BLaER1 (cell line): ENCODE data around the gene FBXO4.
A peak's percentile ranks its signal among the peaks of the same experiment; 100 is the strongest.
"Not testable (repeated sequence)": the region's sequence is repeated elsewhere in the genome, so short reads cannot be mapped to it uniquely, and the experiment has no call there.

Experiments used
- H3K27ac ChIP-seq: shearing (Covaris generic); formaldehyde crosslinking; 2 replicates; pipeline ENCODE4 v1.8.1; 2022
- H3K27me3 ChIP-seq: shearing (Covaris generic); formaldehyde crosslinking; 2 replicates; pipeline ENCODE4 v1.8.1; 2022
- H3K36me3 ChIP-seq: shearing (Covaris generic); formaldehyde crosslinking; 2 replicates; pipeline ENCODE4 v1.8.1; 2022
- H3K4me1 ChIP-seq: shearing (Covaris generic); formaldehyde crosslinking; 2 replicates; pipeline ENCODE4 v1.8.1; 2022
- H3K4me2 ChIP-seq: shearing (Covaris generic); formaldehyde crosslinking; 2 replicates; pipeline ENCODE4 v1.8.1; 2022
- H3K4me3 ChIP-seq: shearing (Covaris generic); formaldehyde crosslinking; 2 replicates; pipeline ENCODE4 v1.8.1; 2022
- H3K9ac ChIP-seq: shearing (Covaris generic); formaldehyde crosslinking; 2 replicates; pipeline ENCODE4 v1.8.1; 2022
- H3K9me3 ChIP-seq: shearing (Covaris generic); formaldehyde crosslinking; 2 replicates; pipeline ENCODE4 v1.8.1; 2022
- H4K20me1 ChIP-seq: shearing (Covaris generic); formaldehyde crosslinking; 2 replicates; pipeline ENCODE4 v1.8.1; 2022
- Cebpa-rat ChIP-seq: shearing (Covaris generic); IDR thresholded peaks from 2 replicates; pipeline ENCODE4 v1.8.1; 2022

The FBXO4 gene

GRCh38 chr5:41921874-41922273 lies 3.2 kb upstream of the FBXO4 start:
- H3K4me2 ChIP-seq: no peak overlapping the region
- H3K9me3 ChIP-seq: no peaks in the 10 kb centered on the region
- H3K4me1 ChIP-seq: peaks cover 12% of the 10 kb centered on the region
- H3K27me3 ChIP-seq: peaks cover 18% of the 10 kb centered on the region
- no peak for TF ChIP-seq Cebpa-rat
- no peak overlapping the region for H3K27ac ChIP-seq
- H3K36me3 ChIP-seq: peaks cover 39% of the 10 kb centered on the region
- no peak overlapping the region for H3K4me3 ChIP-seq
- no peaks in the 10 kb centered on the region for H4K20me1 ChIP-seq
- H3K9ac ChIP-seq: no peak overlapping the region

DNA sequence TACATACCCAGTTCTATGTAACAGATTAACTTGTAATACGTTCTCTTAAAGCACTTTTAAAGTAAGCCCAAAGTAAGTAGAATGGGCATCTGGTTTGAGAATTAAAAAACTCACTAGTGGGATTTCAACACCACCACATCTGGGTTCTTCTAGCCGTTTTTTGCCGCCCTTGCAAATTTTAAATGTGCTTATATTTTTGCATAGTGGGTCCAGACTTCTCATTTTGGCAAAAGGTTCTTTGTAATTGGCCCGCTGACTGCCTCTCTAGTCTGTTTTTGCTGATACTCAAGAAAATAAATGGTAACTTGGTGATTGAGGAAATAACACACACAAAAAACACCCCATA lies 582 bp upstream of the FBXO4 start:
- H3K4me1 ChIP-seq: peaks cover 12% of the 10 kb centered on the region
- peaks cover 15% of the 10 kb centered on the region for H3K36me3 ChIP-seq
- no peaks in the 10 kb centered on the region for H3K9me3 ChIP-seq
- H3K4me3 ChIP-seq: peak overlapping the region; percentile 78
- no peak for TF ChIP-seq Cebpa-rat
- H4K20me1 ChIP-seq: no peaks in the 10 kb centered on the region
- H3K4me2 ChIP-seq: peak overlapping the region; percentile 85
- peak overlapping the region; percentile 88 for H3K9ac ChIP-seq
- peak overlapping the region; percentile 89 for H3K27ac ChIP-seq
- peaks cover 18% of the 10 kb centered on the region for H3K27me3 ChIP-seq

DNA sequence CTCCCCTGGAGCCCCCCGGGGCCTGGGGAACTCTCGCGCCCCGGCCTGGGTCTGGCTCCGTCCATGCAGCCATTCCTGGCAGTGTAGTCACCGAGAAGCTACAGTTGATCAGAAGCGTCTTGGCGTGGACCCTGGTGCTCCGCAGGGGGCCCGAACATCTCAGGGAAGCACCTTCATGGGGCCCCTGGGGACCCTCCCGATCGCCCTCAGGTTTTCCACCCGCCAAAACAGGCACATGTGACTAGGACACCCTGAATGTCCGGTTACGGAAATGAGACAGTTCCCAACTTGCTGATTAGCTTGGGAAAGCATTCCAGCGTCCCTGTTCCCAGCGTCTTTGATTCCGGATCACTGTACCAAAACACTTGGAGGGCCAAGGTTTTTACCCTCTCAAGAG lies 472 bp downstream of the FBXO4 start:
- H3K4me2 ChIP-seq: peak overlapping the region; percentile 85
- peak overlapping the region; percentile 88 for H3K9ac ChIP-seq
- H3K9me3 ChIP-seq: no peaks in the 10 kb centered on the region
- H3K4me3 ChIP-seq: peak overlapping the region; percentile 78
- no peak for TF ChIP-seq Cebpa-rat
- peaks cover 12% of the 10 kb centered on the region for H3K4me1 ChIP-seq
- H4K20me1 ChIP-seq: no peaks in the 10 kb centered on the region
- peaks cover 4% of the 10 kb centered on the region; the same call in 1 of the 2 replicates for H3K36me3 ChIP-seq
- peaks cover 18% of the 10 kb centered on the region for H3K27me3 ChIP-seq
- peak overlapping the region; percentile 89 for H3K27ac ChIP-seq

DNA sequence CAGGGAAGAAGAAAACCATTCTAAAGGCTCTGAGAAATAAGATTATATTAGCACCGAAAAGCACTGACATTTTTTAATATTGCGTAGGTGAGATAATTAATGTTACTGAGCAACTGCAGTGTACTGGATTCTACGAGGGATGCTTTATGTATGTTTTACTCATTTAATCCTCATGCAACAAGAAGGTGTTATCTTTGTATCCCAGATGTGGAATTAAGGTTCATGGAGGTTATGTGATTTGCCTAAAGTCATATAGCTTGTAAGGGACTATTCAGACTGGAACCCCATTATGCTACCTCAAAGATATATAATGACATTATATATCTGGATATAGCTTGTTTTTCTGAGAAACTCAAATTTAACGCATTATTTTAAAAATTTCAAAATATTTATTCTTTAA lies 2.5 kb downstream of the FBXO4 start:
- Histone ChIP-seq H4K20me1 (no peaks in the 10 kb centered on the region), H3K36me3 (peaks cover 11% of the 10 kb centered on the region), H3K9ac (no peak overlapping the region), H3K27me3 (peaks cover 18% of the 10 kb centered on the region), H3K4me1 (peaks cover 12% of the 10 kb centered on the region), H3K4me3 (no peak overlapping the region), H3K4me2 (no peak overlapping the region), H3K27ac (no peak overlapping the region), H3K9me3 (no peaks in the 10 kb centered on the region)
- TF ChIP-seq Cebpa-rat: no peak

- Histone ChIP-seq H3K36me3 (peaks cover 11% of the 10 kb centered on the region), H3K9ac (no peak overlapping the region), H3K4me3 (no peak overlapping the region), H3K9me3 (no peaks in the 10 kb centered on the region), H3K27ac (no peak overlapping the region), H3K4me2 (no peak overlapping the region), H3K4me1 (peaks cover 11% of the 10 kb centered on the region), H4K20me1 (no peaks in the 10 kb centered on the region), H3K27me3 (peaks cover 18% of the 10 kb centered on the region)
- TF ChIP-seq Cebpa-rat: no peak
Measured at GRCh38 chr5:41929035-41929434, 4.0 kb downstream of the FBXO4 start.

GRCh38 chr5:41932770-41933169 lies 7.7 kb downstream of the FBXO4 start:
- H3K9me3 ChIP-seq: no peaks in the 10 kb centered on the region
- no peaks in the 10 kb centered on the region for H3K27me3 ChIP-seq
- TF ChIP-seq Cebpa-rat: no peak
- no peaks in the 10 kb centered on the region for H4K20me1 ChIP-seq
- no peak overlapping the region for H3K4me2 ChIP-seq
- H3K4me3 ChIP-seq: no peak overlapping the region
- no peak overlapping the region for H3K27ac ChIP-seq
- peaks cover 18% of the 10 kb centered on the region for H3K36me3 ChIP-seq
- H3K4me1 ChIP-seq: no peaks in the 10 kb centered on the region
- H3K9ac ChIP-seq: no peak overlapping the region

DNA sequence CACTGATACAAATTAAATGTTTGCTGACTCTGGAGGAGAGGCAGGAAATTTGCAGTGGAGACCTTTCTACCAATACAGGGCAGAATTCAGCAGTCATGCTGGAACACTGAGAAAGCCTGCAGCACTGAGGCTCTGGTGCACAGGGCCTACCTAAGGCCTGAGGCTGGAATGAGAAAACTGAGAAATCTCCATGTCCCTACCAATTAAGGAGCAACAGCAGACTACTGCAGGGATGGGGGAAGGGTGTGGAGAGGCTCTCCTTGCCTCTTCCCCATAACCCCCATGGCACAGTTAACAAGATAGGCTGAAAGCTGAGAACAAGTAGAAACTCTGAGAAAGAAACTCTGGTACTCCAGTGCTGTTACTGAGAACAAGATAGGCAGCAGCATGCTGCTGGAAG lies 10.5 kb downstream of the FBXO4 start:
- Histone ChIP-seq H4K20me1 (no peaks in the 10 kb centered on the region), H3K9me3 (no peaks in the 10 kb centered on the region), H3K27me3 (no peaks in the 10 kb centered on the region), H3K9ac (no peak overlapping the region), H3K27ac (no peak overlapping the region), H3K4me3 (no peak overlapping the region), H3K4me1 (no peaks in the 10 kb centered on the region), H3K4me2 (no peak overlapping the region), H3K36me3 (peaks cover 18% of the 10 kb centered on the region)
- no peak for TF ChIP-seq Cebpa-rat

DNA sequence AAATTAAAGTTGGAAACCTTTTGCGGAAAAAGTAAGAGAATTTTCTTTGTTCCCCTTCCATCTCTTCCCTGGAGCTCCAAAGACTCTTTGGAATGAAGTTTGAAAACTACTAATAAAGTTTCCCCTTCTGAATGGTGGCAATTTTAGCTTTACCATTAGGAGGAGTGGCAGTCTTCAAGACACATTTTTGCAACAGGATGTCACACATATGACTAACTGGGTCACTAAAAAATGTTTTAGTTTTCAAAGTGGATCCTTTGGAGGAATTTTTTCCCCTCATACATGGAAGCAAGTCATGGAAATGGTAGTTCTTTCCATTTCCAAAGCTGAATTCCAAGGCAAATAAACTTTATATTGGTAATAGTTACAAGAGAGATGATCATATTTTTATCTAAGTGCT lies 15.6 kb downstream of the FBXO4 start:
- no peaks in the 10 kb centered on the region for H3K9me3 ChIP-seq
- no peak for TF ChIP-seq Cebpa-rat

DNA sequence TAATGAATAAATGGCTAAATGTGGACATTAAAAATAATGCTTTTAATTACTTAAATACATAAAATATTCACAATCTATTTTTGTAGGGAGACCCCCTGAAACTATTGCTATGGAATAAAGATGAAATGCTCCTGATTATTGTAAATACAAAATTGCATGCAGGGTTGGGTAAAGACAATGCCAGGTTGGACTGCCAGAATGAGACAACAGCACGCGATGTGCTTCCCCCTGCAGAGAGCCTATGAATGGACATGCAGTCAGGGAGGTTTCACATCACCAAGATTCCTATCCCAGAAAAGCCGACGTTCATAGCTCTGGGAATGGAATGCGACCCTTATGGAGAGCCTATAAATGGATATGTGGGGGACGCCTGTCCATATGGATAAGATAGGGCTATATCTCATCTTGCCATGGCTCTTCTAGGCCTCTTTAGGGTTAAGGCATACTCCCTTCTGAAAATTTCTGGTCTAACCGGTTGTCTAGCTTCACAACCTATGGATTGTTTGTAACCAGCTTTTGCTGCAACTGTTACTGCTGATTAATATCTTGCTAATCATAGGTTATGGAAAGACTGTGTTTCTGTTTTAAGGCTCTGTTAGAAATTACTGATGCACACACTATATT lies 20.4 kb downstream of the FBXO4 start:
- H4K20me1 ChIP-seq, H3K4me2 ChIP-seq, H3K9me3 ChIP-seq: not testable (repeated sequence)

More for the DNA sequence above, 15.6 kb downstream of the FBXO4 start:
- Histone ChIP-seq H3K4me1 (no peaks in the 10 kb centered on the region), H3K9ac (no peak overlapping the region), H4K20me1 (no peaks in the 10 kb centered on the region), H3K36me3 (peaks cover under 1% of the 10 kb centered on the region), H3K4me3 (no peak overlapping the region), H3K27ac (no peak overlapping the region), H3K4me2 (no peak overlapping the region), H3K27me3 (no peaks in the 10 kb centered on the region)

DNA sequence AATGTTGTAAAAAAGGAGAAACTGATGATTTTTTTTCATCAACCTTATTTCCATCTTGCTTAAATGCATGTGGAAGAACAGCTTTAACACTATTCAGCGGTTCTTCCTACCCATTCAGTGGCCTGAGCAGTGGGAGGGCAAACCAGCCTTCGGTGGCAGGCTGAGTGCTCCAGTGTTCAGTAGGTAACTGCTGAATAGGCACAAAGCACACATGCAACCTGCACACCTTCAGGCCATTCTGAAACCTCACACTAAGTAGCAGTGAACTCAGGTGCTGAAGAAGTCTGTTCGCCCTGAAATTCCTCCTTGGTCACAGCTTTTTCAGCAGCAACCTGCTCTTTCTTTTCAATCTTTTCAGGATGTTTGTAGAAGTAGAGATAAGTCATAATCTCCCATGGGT lies 26.1 kb downstream of the FBXO4 start:
- no peaks in the 10 kb centered on the region for H3K36me3 ChIP-seq
- H3K9ac ChIP-seq: no peak overlapping the region
- no peak for TF ChIP-seq Cebpa-rat
- H3K9me3 ChIP-seq: no peaks in the 10 kb centered on the region
- H3K27ac ChIP-seq: no peak overlapping the region
- H3K27me3 ChIP-seq: no peaks in the 10 kb centered on the region
- H3K4me3 ChIP-seq: no peak overlapping the region
- no peaks in the 10 kb centered on the region for H3K4me1 ChIP-seq
- no peaks in the 10 kb centered on the region for H4K20me1 ChIP-seq
- no peak overlapping the region for H3K4me2 ChIP-seq

More for the DNA sequence above, 20.4 kb downstream of the FBXO4 start:
- not testable (repeated sequence) for H3K9ac ChIP-seq, H3K4me1 ChIP-seq, H3K36me3 ChIP-seq, H3K4me3 ChIP-seq, H3K27me3 ChIP-seq, H3K27ac ChIP-seq

DNA sequence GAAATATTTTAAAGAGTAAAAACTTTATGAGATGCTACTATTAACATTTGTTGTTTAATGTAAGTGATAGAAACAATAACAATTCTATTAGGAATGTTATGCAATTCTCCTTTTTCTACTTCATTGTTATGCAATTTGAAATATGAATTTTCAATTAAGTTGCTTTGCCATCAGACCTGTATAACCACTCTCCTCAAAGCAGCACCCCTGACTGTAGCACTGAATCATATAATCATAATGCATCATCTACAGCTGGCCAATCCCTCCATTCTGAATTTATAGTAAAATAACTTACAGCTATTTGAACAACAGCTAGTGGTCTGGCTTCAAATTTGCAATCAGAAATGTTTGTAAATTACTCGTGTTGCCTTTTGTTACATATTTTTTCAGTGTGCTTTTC lies 29.2 kb downstream of the FBXO4 start:
- Histone ChIP-seq H3K27me3 (no peaks in the 10 kb centered on the region), H3K4me3 (no peak overlapping the region), H3K4me1 (no peaks in the 10 kb centered on the region), H3K36me3 (no peaks in the 10 kb centered on the region), H3K9ac (no peak overlapping the region), H3K9me3 (peaks cover 3% of the 10 kb centered on the region; the same call in 1 of the 2 replicates), H3K27ac (no peak overlapping the region), H4K20me1 (no peaks in the 10 kb centered on the region), H3K4me2 (no peak overlapping the region)
- no peak for TF ChIP-seq Cebpa-rat
